ENCODE measurements around the gene ATP11A.

- TF ChIP-seq POLR2A (IDR thresholded peaks at IDR 0.05): no peak
- TF ChIP-seq CTCF (IDR thresholded peaks at IDR 0.05): no peak
Measured at GRCh38 chr13:112838842-112839117, 148.9 kb downstream of the ATP11A start.
